Measurements from ENCODE around the gene HSPA4.

- TF ChIP-seq POLR2AphosphoS5 (IDR thresholded peaks at IDR 0.05) (no peak), CTCF (IDR thresholded peaks at IDR 0.05; ENCODE audit: poor library complexity, severe bottlenecking) (no peak), EP300 (conservative IDR thresholded peaks at IDR 0.05; ENCODE audit: poor library complexity, severe bottlenecking) (no peak), EZH2 (IDR thresholded peaks at IDR 0.05; ENCODE audit: borderline replicate concordance, insufficient read depth, low read length, poor library complexity, severe bottlenecking) (no peak), SMC3 (conservative IDR thresholded peaks at IDR 0.05; ENCODE audit: poor library complexity) (no peak), RAD21 (conservative IDR thresholded peaks at IDR 0.05) (no peak), TAF1 (IDR thresholded peaks at IDR 0.05; ENCODE audit: low read depth) (no peak), REST (IDR thresholded peaks at IDR 0.05; ENCODE audit: borderline replicate concordance) (no peak), MXI1 (conservative IDR thresholded peaks at IDR 0.05; ENCODE audit: poor library complexity, severe bottlenecking) (no peak)
Measured at GRCh38 chr5:133122711-133123110, 70.9 kb downstream of the HSPA4 start.

All from neural cell (in vitro differentiated cells).